NCI-H510A (cell line): ENCODE measurements around the gene ZNF618.

Experiments used
- DNase-seq: peaks from one replicate; lab custom pipeline; 2025; lab: John Stamatoyannopoulos, UW

Gene ZNF618

GRCh38 chr9:113957821-113958341 is 81.8 kb downstream of the ZNF618 start:
- no peak for DNase-seq

- no peak for DNase-seq
Observed at GRCh38 chr9:113958556-113958955, 82.4 kb downstream of the ZNF618 start.

GRCh38 chr9:113960768-113961167 is 84.7 kb downstream of the ZNF618 start:
- no peak for DNase-seq

GRCh38 chr9:113962396-113962795 is 86.3 kb downstream of the ZNF618 start:
- no peak for DNase-seq

GRCh38 chr9:113963017-113963620 is 87.0 kb downstream of the ZNF618 start:
- DNase-seq, result peak; percentile 2

- no peak for DNase-seq
Observed at GRCh38 chr9:113963696-113964494, 87.8 kb downstream of the ZNF618 start.

GRCh38 chr9:113964495-113965170 is 88.5 kb downstream of the ZNF618 start:
- no peak for DNase-seq

GRCh38 chr9:113966394-113966793 is 90.3 kb downstream of the ZNF618 start:
- no peak for DNase-seq

- DNase-seq, result no peak
Observed at GRCh38 chr9:113967380-113967779, 91.3 kb downstream of the ZNF618 start.

- no peak for DNase-seq
Observed at GRCh38 chr9:113969343-113969742, 93.2 kb downstream of the ZNF618 start.

GRCh38 chr9:113973226-113973625 is 97.1 kb downstream of the ZNF618 start:
- DNase-seq, result no peak

GRCh38 chr9:113973963-113974413 is 97.9 kb downstream of the ZNF618 start:
- no peak for DNase-seq

GRCh38 chr9:113976915-113977314 is 100.8 kb downstream of the ZNF618 start:
- DNase-seq, result no peak

- DNase-seq, result no peak
Observed at GRCh38 chr9:113978725-113979342, 102.7 kb downstream of the ZNF618 start.

GRCh38 chr9:113979343-113980127 is 103.4 kb downstream of the ZNF618 start:
- DNase-seq, result no peak

- DNase-seq, result no peak
Observed at GRCh38 chr9:113984639-113985380, 108.7 kb downstream of the ZNF618 start.

- DNase-seq, result no peak
Observed at GRCh38 chr9:113985968-113986585, 110.0 kb downstream of the ZNF618 start.

GRCh38 chr9:113986931-113987330 is 110.8 kb downstream of the ZNF618 start:
- DNase-seq, result no peak

- no peak for DNase-seq
Observed at GRCh38 chr9:113987526-113987925, 111.4 kb downstream of the ZNF618 start.

GRCh38 chr9:113988385-113989016 is 112.4 kb downstream of the ZNF618 start:
- DNase-seq, result no peak
